ENCODE measurements around the gene ANO3.

- TF ChIP-seq, protein P1, sequence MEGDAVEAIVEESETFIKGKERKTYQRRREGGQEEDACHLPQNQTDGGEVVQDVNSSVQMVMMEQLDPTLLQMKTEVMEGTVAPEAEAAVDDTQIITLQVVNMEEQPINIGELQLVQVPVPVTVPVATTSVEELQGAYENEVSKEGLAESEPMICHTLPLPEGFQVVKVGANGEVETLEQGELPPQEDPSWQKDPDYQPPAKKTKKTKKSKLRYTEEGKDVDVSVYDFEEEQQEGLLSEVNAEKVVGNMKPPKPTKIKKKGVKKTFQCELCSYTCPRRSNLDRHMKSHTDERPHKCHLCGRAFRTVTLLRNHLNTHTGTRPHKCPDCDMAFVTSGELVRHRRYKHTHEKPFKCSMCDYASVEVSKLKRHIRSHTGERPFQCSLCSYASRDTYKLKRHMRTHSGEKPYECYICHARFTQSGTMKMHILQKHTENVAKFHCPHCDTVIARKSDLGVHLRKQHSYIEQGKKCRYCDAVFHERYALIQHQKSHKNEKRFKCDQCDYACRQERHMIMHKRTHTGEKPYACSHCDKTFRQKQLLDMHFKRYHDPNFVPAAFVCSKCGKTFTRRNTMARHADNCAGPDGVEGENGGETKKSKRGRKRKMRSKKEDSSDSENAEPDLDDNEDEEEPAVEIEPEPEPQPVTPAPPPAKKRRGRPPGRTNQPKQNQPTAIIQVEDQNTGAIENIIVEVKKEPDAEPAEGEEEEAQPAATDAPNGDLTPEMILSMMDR (IDR thresholded peaks at IDR 0.05; ENCODE audit: low read depth, low read length): peak; percentile 18
- TF ChIP-seq POLR2A (IDR thresholded peaks at IDR 0.05; ENCODE audit: extremely low read depth, insufficient read length): no peak
Measured at GRCh38 chr11:26551186-26551801, 219.4 kb downstream of the ANO3 start.

Measured in NB4 (cell line).